ENCODE results near the gene PVR.
"Not testable (repeated sequence)": the region's sequence is repeated elsewhere in the genome, so short reads cannot be mapped to it uniquely, and the experiment has no call there.

Gene PVR

DNA sequence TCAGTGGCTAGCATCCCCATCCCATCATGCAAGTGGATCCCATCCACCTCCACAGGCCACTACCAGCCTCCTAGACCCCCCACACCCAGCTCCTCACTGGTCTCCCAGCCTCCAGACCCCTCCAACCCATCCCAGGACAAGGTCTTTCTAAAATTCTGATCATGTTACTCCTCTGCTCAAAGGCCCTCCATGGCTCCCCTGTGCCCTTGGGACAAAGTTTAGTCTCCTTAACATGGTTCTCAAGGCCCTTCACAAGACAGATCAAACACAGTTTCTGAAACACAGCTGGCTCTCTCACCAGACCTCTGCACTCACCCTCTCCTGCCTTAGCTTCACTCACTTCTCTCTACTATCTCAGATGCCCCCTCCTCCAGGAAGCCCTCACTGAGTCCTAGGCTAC is 36.8 kb downstream of the PVR start:
- no peak for FAIRE-seq

GRCh38 chr19:44681992-44682790 is 38.5 kb downstream of the PVR start:
- no peak for FAIRE-seq

DNA sequence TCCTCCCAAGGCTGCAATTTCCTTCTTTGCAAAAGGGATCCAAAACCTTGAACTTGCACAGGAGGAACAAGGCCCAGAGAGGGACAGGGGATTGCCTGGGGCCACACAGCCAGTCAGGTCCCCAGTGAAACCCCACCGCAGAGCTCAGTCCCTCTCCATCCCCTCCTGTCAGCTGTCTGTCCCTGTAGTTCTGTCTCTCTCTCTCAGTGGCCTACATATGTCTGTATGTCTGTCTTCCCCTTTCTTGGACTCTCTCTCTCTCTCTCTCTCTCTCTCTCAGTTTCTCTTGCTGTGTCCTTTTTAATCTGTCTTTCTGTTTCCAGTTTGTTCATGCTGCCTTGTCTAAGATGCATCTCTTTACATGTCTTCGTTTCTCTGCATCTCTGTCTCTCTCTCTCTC is 39.1 kb downstream of the PVR start:
- no peak for FAIRE-seq

DNA sequence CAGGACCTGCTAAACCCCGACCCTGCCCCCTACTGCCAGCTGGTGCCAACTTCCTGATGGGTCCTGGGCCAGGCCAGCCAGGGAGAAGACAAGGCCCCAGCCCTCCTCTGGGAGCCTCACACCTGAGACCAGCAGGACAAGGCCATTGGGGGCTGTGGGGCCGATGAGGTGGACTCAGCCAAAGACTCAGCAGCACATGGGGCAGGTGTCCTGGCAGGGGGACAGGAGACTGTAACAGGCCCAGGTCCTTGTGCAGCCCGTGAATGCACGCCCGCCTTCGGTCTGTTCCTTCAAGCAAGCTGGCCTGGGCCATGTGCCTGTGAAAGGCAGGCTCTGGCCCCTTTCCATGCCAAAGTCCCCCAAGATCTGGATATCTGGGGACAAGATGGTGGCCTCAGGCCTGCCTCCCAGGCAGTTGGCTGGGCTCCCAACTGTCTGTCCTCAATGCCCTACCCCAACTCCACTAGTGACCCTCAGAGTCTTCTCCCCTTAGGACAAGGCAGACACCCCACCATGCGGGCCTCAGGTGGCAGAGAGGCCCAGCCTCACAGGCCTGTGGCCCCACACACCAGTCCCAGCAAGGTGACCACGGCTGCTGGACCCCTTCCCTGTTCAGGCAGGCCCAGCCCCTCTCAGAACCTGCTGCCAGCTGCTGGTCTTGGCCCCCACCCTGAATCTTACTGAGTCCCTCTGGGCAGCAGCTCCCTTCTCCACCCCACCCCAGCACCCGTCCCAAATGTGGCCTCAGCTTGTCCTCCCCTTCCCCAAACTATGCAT is 39.9 kb downstream of the PVR start:
- no peak for FAIRE-seq

- FAIRE-seq, result not testable (repeated sequence)
These were observed 40.7 kb downstream of the PVR start for GRCh38 chr19:44684396-44684795.

DNA sequence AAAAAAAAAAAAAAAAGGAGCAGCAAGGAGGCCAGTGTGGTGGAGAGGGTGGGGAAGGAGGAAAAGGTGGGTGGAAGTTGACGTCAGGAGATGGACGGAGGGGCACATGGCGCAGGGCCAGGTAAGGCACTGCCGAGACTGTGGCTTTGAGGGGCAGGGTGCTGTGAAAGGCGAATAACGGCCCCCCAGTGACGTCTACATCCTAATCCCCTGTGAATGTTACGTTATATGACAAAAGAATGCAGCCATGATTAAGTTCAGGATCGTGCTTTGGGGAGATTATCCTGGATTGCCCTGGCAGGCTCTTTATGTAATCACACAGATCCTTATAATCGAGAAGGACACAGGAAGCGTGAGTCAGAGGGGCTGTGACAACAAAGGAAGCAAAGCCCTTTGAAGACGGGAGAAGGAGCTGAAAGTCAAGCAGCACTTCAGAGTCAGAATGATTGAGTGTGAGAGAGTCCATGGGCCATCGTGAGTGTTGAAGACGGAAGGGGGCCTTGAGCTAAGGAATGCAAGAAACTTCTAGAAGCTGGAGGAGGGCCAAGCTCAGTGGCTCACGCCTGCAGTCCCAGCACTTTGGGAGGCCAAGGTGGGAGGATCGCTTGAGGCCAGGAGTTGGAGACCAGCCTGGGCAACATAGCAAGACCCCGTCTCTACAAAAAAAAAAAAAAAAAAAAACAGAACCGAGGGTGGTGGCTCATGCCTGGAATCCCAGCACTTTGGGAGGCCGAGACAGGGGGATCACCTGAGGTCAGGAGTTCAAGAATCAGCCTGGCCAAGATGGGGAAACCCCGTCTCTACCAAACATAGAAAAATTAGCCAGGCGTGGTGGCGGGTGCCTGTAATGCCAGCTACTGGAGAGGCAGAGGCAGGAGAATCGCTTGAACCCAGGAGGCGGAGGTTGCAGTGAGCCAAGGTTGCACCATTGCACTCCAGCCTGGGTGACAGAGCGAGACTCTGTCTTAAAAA is 41.5 kb downstream of the PVR start:
- FAIRE-seq, result no peak

DNA sequence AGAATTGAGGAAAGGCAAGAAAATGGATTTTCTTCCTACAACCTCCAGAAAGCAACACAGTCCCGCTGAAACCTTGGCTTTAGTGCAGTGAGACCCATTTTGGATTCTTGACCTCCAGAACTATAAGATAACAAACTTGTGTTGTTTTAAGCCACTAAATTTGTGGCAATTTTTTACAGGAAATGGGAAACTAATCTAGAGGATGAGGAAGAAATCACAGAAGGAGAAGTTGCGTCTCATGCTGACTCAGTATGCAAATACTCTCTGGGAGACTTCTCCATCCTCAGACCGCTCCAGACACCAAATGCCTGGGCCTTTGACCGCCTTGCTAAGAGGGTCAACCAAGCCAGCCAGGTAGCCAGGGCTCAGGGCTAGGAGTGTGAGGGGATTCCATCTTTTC is 42.2 kb downstream of the PVR start:
- FAIRE-seq, result no peak

DNA sequence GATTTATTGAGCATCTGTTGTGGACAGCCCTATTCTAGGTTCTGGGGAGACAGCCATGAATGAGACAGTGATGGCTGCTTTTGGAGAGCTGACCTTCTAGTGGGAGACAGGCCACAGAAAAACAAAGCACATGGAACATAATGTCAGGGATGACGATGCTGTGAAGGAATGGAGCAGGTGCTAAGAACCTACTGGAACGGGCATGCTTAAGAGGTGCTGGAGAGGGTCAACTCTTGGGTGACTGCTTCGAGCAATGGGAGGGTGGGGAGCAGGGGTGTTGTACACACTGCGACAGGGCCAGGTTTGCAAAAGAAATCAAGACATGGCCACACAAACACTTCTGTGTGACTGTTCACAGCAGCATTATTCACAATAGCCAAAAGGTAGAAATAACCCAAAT is 43.2 kb downstream of the PVR start:
- no peak for FAIRE-seq

- FAIRE-seq, result no peak
These were observed 44.2 kb downstream of the PVR start for GRCh38 chr19:44687888-44688287.

- no peak for FAIRE-seq
These were observed 45.8 kb downstream of the PVR start for GRCh38 chr19:44689290-44690130.

- no peak for FAIRE-seq
These were observed 46.4 kb downstream of the PVR start for GRCh38 chr19:44690131-44690440.

GRCh38 chr19:44692379-44692721 is 48.6 kb downstream of the PVR start:
- no peak for FAIRE-seq

GRCh38 chr19:44694184-44694579 is 50.5 kb downstream of the PVR start:
- no peak for FAIRE-seq

GRCh38 chr19:44696939-44697669 is 53.4 kb downstream of the PVR start:
- no peak for FAIRE-seq

- FAIRE-seq, result no peak
These were observed 53.9 kb downstream of the PVR start for GRCh38 chr19:44697670-44698034.

DNA sequence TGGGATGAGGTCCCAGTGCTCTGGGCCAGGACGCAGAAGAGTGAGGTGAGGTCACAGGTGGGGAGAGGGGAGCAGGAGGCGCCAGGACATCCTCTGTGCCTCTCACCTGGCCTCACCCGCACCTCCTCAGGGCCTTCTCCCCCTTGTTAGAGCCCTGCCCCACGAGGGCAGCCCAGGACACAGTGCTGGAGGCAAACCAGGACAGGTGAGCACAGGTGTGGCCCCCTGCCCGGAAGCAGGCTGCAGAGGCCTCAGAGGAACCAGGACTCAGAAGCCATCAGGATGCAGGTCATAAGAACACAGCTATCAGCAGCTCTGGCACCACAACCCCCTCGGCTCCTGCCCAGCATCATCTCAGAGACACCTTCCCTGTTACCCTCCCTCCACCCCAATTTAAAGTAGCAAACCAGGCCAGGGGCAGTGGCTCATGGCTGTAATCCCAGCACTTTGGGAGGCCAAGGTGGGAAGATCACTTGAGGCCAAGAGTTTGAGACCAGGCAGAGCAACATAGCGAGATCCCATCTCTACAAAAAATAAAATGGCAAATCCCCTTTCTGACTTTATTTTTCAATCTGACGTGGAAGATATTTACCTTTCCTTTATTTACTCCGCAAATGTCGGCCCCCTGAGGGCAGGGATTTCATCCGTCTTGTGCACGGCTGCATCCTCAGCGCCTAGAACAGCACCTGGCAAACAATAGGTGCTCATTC is 54.9 kb downstream of the PVR start, which contains the start of gene CEACAM16:
CEACAM16 (plus strand) TSS at position 660 of the 710 bp plus-strand sequence. CDS start 2,306 bp downstream, outside the sequence.
- FAIRE-seq, result no peak

DNA sequence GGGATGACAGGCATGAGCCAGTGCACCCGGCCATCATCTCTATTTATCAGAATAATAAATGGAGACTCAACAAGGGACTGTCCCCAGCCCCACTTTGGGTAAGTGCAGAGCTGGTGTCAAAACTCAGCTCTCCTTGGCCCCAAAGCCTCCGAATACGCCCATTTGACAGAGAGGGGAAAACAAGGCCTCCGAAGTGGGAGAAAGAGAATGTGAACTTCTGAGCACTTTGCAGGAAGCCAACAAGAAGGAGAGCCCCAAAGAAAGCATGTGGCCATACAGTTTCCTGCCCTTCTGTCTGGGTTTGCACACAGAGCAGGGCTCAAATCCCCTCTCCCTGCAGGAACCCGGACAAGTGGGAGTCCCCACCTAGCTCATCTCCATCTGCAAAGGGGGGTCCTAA is 56.8 kb downstream of the PVR start:
- no peak for FAIRE-seq

DNA sequence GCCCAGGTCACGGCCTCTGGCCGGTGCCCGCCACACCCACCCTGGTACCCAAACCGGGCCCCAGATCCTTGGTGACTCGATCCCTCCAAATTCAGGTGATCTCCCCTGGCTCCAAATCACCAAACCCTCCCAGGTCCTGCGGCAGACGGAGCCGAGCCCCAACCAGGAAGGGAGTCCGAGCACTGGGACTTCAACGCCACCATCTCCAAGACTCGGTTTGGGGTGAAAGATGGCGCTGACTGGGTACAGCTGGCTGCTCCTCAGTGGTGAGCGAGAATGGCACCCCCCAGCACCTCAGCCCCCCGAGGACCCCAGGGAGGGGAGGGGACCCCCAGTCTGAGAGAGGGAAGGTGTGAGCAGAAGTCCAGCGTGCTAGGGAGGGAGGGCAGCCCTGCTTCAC is 57.5 kb downstream of the PVR start:
- FAIRE-seq, result no peak

DNA sequence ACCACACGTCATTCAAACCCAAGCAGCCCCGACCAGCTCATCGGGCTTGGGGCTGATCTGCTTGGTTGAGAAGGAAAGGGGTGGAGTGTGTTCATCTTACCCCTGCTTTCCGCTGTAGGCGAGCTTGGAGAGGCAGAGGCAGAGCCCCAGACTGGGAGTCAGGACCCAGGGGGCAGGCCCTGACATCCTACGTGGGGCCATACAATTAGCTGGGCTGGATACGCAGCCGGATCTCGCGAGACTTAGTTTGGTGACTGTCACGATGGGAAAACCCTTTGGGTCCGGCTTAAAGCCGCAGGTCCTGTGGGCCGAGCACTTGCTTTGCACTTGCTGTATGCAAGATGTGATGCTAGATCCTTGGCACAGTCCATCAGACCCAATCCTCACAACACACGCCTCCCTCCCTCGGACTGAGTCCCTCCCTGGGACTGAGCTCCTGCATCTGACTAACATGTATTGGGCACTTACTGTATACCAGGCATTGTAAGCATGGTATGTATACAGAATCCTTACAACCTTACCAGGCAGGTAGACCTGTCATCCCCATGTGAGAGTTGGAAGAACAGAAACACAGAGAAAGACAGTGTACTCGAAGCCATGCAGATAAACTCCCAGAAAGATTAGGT is 59.0 kb downstream of the PVR start:
- no peak for FAIRE-seq

DNA sequence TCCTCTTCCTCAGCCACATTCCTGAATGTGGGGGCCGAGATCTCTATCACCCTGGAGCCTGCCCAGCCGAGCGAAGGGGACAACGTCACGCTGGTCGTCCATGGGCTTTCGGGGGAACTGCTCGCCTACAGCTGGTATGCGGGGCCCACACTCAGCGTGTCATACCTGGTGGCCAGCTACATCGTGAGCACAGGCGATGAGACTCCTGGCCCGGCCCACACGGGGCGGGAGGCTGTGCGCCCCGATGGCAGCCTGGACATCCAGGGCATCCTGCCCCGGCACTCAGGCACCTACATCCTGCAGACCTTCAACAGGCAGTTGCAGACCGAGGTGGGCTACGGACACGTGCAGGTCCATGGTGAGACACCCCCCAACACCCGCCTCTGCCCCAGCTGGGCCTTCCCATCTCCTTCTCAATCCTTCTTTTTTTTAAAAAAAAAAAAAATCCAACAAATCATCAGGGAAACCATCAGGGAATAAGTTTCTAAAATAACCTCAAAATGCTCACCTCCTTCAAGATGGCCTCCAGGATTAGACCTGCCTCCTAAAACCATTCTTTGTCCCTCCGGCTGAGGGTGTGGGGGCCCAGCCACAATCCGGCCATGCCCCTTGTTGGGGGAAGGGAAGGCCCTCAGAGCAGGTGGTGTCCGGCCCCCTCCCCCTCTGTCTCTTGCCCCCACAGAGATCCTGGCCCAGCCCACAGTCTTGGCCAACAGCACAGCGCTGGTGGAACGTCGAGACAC is 59.8 kb downstream of the PVR start:
- FAIRE-seq, result no peak
